GM20431 (cell line): ENCODE measurements around the gene ANKRD44.
"Not testable (repeated sequence)": the region's sequence is repeated elsewhere in the genome, so short reads cannot be mapped to it uniquely, and the experiment has no call there.

Source experiments
- in situ Hi-C: fragments of 300-500 bp; cut with MseI, MboI; formaldehyde crosslinking; loops from one replicate; pipeline ENCODE4 v1.15.0; 2020; ENCODE audit warnings: low sequenced_read_pairs; ENCODE audit not compliant: unreplicated experiment

The ANKRD44 gene

DNA sequence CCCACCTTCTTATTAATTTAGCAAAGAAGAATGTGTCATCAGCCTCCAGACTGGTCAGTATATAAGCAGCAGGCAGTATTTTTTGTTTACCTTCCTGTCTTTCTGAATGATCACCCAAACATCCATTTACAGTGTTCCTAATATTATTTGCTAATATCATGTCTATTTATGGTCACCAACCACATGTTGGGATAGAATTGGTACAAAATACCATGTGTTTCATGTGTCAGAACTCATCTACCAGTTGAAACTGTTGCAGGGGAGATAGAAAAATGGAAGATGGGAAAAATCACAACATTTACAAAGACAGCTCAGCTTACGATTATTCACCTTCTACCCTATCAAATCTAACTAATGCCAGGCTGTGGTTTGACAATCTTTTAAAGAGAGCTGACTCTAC lies 66.2 kb downstream of the ANKRD44 start:
- in situ Hi-C loops, result no loop called here

DNA sequence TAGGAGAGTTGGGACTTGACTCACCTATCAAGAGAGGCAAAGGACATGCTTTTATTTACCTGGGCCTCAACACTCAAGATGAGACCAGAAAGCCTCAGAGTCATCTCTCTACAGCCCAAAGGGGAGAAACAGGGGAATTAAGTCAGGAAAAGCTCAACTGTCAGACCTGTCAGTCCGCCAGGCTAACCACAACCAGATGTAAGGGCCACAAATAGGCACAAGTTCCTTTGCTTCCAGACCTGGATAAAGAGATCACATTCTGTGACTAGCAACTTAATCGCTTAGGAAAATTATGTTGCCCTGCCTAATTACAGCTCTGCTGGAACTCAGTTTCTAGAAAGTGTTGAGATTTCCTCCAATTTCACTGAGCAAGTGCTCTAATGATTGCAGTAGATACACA lies 67.9 kb downstream of the ANKRD44 start:
- in situ Hi-C loops, result no loop called here

DNA sequence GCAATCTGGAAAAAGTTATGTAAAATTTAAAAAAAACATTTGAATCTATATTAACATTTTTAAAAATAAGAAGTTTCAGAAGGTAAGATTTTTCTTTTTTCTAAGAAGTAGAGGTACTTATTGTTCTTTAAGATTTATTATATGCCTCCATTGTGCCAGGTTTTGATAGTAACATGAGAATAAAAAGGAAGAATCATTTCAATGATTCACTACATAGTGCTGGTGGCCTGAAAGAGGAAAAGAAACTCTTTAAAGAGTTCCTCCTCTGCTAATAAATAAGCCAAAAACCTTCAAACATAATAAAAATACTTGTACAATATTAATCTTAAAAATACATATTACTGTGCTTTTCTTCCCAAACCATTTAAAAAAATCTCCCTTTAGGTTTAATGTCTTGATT lies 69.0 kb downstream of the ANKRD44 start:
- in situ Hi-C loops, result no loop called here

DNA sequence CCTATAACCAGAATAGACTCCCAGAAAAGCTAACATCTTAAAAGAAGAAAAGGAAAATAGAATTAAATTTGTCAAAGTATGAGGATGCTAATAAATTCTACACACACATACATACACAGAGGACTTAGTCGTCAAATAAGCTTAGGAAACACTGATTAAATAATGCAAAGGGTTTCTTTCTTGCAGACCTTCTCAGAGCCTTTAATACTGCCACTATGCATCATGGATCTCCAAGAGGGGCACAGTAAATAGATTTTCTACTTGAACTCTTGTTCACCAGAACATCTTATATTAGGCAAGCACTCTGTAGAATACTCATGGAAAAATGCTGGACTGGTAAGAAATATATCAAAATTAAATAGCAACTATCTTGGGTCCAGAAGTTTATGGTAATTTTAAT lies 69.4 kb downstream of the ANKRD44 start:
- in situ Hi-C loops, result no loop called here

DNA sequence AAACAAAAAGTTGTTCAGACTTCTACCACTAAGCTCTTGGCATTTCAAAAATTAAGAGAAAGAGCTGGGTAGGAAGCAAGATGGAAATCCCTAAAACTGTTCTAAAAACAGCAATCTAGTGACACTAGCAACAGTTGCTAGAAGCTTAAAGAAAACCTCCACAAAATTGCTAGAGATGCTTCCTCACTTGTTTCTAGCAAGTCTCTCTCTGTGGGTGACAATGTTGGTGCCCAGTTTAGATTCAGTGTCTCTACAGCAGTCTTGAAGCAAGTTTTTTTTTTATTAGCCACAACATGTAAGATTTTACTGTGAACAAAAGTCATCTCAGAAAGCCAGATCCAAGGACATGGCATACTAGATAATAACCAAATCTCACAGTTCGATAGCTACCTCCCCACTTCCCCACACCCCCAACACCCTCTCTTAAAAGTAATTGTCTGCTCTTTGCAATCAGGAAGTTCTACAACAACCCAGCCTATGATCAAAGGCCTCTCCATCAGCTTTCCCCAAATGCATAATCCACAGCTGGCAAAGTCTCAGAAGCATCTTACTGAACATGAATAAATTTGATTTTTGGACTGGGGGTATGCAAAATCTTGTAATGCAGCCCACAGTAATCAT lies 70.0 kb downstream of the ANKRD44 start:
- in situ Hi-C loops, result no loop called here

DNA sequence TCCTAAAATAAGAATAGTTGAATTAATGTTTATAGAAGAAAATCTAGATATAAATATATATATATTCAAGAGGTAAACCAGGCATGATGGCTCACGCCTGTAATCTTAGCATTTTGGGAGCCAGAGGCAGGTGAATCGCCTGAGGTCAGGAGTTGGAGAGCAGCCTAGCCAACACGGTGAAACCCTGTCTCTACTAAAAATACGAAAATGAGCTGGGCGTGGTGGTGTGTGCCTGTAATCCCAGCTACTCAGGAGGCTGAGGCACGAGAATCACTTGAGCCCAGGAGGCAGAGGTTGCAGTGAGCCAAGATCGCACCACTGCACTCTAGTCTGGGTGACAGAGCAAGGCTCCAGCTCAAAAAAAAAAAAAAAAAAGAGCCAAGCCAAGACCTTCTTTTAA lies 70.6 kb downstream of the ANKRD44 start:
- in situ Hi-C loops, result not testable (repeated sequence)

DNA sequence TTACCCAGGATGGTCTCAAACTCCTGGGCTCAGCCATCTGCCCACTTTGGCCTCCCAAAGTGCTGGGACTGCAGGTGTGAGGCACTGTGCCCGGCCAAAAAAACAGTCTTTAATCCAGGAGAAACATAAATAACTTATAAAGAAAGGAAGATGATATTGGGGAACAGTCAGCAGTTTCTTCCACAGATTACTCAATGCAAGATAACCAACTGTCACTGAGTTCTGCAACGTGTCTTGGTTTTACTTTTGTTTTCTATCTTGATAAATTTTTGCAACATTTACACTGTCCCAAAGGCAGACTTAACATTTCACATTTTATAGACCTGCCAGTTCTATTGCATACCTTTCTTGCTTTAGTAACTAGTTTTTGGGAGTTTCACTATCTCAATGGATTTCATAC lies 71.1 kb downstream of the ANKRD44 start:
- in situ Hi-C loops, result no loop called here

DNA sequence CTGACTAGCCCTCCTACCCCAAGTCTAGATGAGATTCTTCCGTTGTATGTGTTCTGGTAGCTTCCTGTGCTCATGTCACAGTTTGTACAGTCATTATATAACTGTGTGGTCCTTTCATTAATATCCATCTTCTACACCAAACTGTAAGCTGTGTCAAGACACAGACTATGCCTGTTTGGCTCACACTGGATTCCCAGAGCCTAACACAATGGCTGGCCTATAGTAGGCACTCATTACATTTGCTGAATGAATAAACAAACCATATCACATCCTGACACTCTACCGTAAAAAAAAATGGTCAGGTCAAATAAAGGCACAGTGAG lies 72.6 kb downstream of the ANKRD44 start:
- in situ Hi-C loops, result no loop called here

DNA sequence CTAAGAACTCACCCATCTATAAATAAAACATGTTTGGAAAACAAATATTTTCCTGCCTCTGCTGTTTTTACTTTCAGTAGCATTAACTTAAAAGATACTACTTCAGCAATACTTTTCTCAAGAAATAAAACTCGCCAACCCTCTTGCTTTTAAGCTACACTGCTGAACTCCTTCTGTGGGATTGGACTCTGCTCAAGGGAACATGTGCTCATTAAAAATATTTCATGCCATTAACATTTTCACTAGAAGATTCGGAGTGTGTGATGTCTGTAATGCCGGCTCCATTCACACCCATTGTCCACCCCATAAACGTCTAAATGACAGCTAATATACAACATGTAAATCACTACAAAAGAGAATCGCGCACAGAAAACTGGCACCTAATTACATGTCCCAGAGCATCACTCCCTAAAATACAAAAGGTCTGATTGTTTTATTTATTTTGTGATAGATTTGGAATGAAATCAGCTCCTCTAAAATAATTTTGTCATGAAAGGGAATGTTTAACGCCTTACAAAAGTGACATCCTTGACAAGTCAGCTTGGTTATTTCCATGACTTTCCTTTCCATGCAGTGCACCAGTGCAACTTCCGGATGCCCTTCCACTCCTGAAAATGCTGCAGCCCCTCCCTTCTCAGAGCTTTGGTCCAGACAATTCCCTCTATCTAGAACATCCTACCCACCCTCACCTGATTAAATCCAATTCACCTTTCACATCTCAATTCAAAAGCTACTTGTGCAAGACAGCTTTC lies 73.1 kb downstream of the ANKRD44 start:
- in situ Hi-C loops, result no loop called here

DNA sequence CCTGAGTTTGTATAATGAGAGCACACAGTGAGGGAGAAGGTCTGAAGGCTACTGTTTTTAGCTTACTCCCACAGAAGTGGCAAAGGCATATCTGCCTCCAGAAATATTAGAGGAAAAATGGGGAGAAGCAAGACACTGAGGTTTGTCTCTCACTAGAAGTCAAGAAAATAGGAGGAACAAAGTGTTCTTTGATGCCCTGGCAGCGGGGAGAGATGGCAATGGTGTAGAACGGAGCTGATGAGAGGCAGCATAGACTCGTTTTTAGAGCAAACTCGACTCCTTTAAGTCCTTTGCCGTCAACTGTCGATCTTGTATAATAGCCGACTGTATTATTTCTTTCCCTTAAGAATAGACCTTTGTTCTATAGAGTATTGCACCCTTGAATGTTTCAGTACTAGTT lies 73.8 kb downstream of the ANKRD44 start:
- in situ Hi-C loops, result no loop called here

DNA sequence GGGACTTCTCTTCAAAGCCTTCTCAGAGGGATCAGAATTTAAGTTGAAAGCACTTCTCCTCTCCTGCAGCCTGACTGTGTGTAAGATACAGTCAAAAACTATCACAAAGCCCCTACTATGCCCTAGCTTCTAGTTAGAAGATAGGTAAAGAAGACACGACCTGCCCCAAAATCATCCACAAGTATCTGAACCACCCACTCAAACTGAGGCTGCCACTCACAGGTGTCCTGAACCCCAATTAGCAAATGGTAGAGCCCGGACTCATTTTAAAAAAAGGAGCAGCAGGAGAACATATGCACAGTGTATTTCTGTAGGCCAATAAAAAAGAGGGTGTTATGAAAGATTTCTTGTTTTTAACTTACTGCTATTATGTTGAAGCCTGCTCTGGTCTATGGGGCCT lies 74.4 kb downstream of the ANKRD44 start:
- in situ Hi-C loops, result no loop called here

DNA sequence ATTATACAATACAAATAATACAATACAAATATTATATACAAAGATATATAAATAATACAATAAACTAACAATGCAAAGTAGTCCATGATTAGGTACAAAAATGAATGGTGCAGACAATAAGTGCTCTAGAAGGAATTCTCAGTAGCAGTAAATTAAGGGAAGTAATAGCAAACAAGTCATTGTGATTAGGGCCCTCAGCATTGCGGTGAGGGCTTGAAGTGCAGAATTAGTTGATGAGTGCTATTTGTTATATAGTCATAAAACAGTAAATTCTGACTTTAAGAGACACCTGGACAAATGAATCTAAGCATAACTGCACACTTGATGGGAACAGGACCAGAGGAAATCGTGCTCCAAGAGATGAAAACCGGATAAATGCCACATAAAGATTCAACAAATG lies 74.9 kb downstream of the ANKRD44 start:
- in situ Hi-C loops, result no loop called here

DNA sequence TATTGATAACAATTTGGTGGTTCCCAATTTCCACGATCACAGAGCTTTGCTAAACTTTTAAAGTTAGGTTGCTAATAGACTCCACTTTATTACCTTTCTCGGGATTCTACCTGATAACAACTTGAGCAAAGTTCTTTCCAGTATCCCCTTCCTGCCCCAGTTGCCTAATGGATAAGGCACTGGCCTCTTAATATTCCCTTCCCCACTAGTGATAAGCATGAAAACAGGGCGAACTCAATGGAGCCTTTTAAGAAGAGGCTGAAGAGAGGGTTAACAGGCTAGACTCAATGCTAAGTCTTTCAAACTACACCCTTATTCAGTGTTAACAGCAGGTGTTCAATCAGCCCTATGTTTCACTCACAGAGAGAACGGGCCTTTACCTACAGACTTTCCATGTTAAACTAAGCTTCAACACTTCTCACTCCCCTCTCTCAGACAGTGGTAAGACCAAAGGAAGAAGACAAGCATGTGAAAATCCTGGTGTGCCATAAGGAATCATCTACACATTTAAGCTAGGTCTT lies 75.8 kb downstream of the ANKRD44 start:
- in situ Hi-C loops, result no loop called here

DNA sequence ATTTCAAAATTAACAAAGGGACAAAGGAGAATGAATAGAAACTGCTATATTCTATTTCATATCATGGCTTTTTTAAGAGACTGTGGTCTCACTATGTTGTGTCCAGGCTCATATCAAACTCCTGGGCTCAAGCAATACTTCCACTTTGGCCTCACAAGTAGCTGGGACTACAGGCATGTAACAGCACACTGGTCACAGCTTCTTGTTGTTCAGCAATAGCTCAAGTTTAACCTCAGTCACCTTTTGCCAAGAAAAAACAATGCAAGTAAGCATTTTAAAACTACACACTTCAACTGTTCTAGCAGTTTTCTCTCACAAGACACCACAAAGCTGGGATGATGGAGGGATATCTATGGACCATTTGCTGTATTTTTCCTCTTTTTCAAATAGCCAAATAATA lies 77.1 kb downstream of the ANKRD44 start:
- in situ Hi-C loops, result no loop called here

DNA sequence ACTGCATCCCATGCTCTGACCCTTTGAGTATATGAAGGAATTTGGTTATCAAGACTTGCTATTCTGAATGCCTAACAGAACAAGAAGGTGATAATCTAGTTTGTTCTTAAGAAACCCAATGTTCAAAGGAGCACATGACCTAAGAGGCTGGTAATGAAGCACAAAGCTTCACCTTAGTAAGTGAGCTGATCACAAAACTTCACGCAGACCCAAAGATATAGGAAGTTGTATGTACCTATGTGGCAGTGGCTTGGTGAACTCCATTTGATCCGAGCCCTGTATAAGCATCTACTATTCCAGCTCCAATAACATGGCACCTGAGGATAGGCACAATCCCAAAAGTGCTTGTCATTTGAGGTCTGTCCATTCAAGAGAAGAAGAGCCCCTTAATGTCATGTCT lies 78.6 kb downstream of the ANKRD44 start:
- in situ Hi-C loops, result no loop called here

DNA sequence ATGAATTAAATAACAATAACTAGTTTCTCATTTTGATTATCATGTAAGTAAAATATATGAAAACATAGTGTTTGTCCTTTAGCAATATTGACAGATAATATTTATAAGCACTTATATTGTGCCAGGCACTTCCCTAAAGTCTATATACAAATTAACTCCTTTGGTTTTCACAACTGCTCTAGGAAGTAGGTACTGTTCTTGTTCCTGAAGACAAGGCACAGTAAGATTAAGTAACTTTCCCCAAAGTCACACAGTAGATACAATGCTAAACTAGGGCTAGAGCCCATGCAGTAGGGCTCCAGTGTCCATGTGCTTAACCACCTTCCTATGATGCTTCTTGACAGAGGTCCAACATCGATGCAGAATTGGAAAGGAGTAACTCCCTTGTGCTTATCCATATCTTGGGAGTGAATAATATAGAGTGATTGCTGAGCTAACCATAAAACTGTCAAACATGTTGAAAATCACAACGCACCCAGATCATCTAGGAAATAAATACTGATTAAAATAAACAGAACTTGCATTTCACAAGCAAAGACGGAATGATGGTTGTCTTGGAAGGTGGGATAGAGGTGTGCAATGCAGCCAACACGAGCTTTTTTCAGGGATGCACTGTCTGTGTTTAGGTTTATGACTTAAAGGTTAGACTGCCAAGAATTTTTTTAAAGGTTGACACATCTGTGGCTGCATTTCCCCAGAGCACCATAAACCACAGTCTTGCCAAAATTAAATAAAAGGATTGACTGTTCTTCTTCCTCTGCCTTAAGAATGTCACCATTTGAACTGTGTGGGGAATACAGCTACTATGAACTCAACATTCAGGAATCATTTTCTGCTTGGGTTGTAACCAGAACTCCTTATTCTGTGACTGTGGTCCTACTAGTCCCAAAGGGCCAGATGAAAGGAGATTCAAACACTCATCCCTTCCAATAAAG lies 80.8 kb downstream of the ANKRD44 start:
- in situ Hi-C loops, result no loop called here

DNA sequence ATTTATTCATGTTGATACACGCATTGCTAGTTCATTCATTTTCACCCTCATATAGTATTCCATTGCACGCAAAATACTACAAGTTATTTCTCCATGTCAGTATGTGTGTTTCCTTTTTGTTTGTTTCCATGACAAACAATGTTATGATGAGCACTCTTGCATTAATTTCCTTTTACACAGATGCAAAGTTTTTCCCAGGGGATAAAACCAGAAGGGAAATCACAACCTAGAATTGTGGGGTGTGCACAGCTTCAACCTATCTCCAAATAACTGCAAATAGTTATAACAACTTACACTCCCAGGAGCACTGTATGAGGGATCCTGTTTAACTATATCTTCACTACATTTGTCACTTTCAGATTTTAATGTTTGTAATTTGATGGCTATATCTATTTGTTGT lies 87.1 kb downstream of the ANKRD44 start:
- in situ Hi-C loops, result no loop called here

DNA sequence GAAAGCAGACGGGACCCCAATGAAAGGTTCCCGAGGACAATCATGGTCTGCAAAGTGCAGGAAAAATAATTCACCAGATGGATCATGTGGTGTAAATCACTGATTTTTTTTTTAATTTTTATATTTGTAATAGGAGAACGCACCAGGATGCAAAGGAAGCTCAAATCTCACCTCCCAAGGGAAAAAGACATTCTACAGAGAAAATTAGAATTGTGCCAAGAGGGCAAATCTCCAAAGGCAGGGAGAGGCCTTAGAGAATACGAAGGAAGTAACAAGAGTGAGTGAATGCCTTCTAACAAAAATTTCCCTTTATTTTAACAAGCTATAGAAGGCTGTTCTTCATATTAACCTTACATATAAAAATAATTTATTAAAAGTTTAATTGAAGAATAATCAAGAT lies 90.9 kb downstream of the ANKRD44 start:
- in situ Hi-C loops, result no loop called here

DNA sequence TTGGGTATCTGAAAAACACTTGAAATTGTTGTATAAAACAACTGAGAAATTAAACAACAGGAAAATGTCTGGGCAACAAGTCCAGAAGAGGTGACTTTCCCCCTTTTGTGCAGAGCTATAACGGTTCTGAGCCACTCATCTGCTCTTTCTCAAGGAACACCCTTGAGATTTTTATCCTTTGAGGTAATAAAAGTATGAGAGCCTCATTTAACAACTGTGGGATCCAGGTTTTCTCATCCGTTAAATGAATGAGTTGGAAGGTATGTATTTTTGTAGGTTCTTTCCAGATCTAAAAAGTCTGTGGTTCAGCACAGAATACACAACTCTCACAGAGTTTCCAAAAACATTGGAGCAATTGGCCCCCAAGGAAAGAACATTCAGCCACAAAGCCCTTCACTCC lies 93.0 kb downstream of the ANKRD44 start:
- in situ Hi-C loops, result no loop called here

DNA sequence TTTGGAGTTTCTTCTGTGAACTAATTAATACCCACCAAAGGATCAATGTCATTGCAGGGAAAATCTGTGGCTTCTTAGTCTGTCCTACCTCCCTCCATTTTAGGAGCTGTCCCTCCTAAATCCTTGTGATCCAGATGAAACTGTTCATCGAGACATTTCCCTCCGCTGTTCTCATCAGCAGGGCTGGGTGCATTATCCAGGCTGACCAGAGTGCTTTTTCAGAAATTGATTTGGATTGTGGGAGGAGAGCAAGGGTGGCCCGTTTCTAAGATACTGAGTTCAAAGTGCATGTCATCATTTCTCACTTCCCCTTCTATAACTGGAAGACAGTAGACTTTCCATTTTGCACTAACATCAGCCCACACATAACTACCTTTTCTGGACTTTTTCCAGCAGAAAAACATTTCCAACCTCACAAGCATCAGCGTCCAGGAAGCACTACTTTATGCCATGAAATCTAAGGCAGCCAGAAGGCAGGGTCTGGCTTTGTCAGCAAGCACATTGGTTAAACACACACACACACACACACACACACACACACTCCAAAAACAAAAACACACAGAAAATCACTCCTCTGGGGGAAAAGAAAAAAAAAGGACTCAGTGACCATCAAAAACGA lies 94.1 kb downstream of the ANKRD44 start:
- in situ Hi-C loops, result no loop called here
